Dedifferentiated amniotic fluid mesenchymal stem cell (primary cell): ENCODE data around the gene ATP5MC2.
"Not testable (repeated sequence)": the region's sequence is repeated elsewhere in the genome, so short reads cannot be mapped to it uniquely, and the experiment has no call there.

Experiments
- DNase-seq: peaks from one replicate; pipeline ENCODE4 v3.0.0-alpha.2; 2016; ENCODE audit errors: extremely low spot score

ATP5MC2 gene

GRCh38 chr12:53694756-53695151, 18.9 kb upstream of the ATP5MC2 start:
- DNase-seq: no peak

- DNase-seq: no peak
Observed at GRCh38 chr12:53688134-53688533, 12.3 kb upstream of the ATP5MC2 start.

- DNase-seq: no peak
Observed at GRCh38 chr12:53686436-53686835, 10.6 kb upstream of the ATP5MC2 start.

GRCh38 chr12:53684654-53685220, 8.9 kb upstream of the ATP5MC2 start:
- DNase-seq: no peak

GRCh38 chr12:53683983-53684382, 8.1 kb upstream of the ATP5MC2 start:
- DNase-seq: no peak

GRCh38 chr12:53683494-53683893, 7.6 kb upstream of the ATP5MC2 start:
- no peak for DNase-seq

- DNase-seq: not testable (repeated sequence)
Observed at GRCh38 chr12:53680061-53680460, 4.2 kb upstream of the ATP5MC2 start.

- DNase-seq: no peak
Observed at GRCh38 chr12:53677800-53678148, 1.9 kb upstream of the ATP5MC2 start.

GRCh38 chr12:53677016-53677799, 1.3 kb upstream of the ATP5MC2 start:
- no peak for DNase-seq

GRCh38 chr12:53676656-53677015, 753 bp upstream of the ATP5MC2 start:
- no peak for DNase-seq

- no peak for DNase-seq
Observed at GRCh38 chr12:53674977-53675700, 744 bp downstream of the ATP5MC2 start.

GRCh38 chr12:53670971-53671370, 4.9 kb downstream of the ATP5MC2 start:
- no peak for DNase-seq

GRCh38 chr12:53670308-53670707, 5.6 kb downstream of the ATP5MC2 start:
- no peak for DNase-seq

- DNase-seq: no peak
Observed at GRCh38 chr12:53667080-53667479, 8.8 kb downstream of the ATP5MC2 start.

GRCh38 chr12:53664936-53665335, 10.9 kb downstream of the ATP5MC2 start:
- DNase-seq: no peak

GRCh38 chr12:53664191-53664590, 11.7 kb downstream of the ATP5MC2 start:
- no peak for DNase-seq

GRCh38 chr12:53660041-53660440, 15.8 kb downstream of the ATP5MC2 start:
- no peak for DNase-seq

GRCh38 chr12:53659571-53659981, 16.3 kb downstream of the ATP5MC2 start:
- DNase-seq: peak; percentile 31

- DNase-seq: peak; percentile 77
Observed at GRCh38 chr12:53659011-53659551, 16.8 kb downstream of the ATP5MC2 start.

- no peak for DNase-seq
Observed at GRCh38 chr12:53657041-53657440, 18.8 kb downstream of the ATP5MC2 start.

GRCh38 chr12:53653595-53653994, 22.3 kb downstream of the ATP5MC2 start:
- DNase-seq: no peak

- DNase-seq: no peak
Observed at GRCh38 chr12:53652366-53652765, 23.5 kb downstream of the ATP5MC2 start.

- DNase-seq: no peak
Observed at GRCh38 chr12:53651737-53652136, 24.1 kb downstream of the ATP5MC2 start.
